HepG2 (cell line): ENCODE results near the gene C11orf21. TPM values are rescaled to one million over a fixed set of nuclear protein-coding genes. Genes with fewer than 3 reads are reported as not detected.

Experiments
- ATAC-seq: fragments of 200-7000 bp; cut with Tn5 transposase; 3 replicates; pipeline ENCODE4 v1.9.1; 2020; ENCODE audit warnings: mild to moderate bottlenecking, moderate library complexity
- BruUV-seq: library from RNA; stranded (reverse); fragments of 400-500 nt; replicated peaks from 2 replicates; lab custom pipeline; 2021; lab: Mats Ljungman, UMichigan
- CTCF ChIA-PET: fragments of 300-600 bp; formaldehyde crosslinking; extraction: SDS; loops from one replicate; lab custom pipeline; 2021; ENCODE audit warnings: low total read pairs, inconsistent platforms, low intra/inter-chr PET ratio; lab: Yijun Ruan, JAX
- POLR2A ChIA-PET: fragments of 350-600 bp; sonication (Branson Sonifier 250); formaldehyde crosslinking; loops from one replicate; lab custom pipeline; 2020; ENCODE audit warnings: antibody characterized with exemption, inconsistent platforms; lab: Yijun Ruan, JAX
- DNase-seq: peaks from one replicate; pipeline ENCODE4 v3.0.0-alpha.2; 2015; ENCODE audit warnings: low spot score
- FAIRE-seq: peaks from 3 replicates; lab custom pipeline; 2011; peaks lifted over from hg19 to GRCh38; lab: Jason Lieb, UNC
- H2AFZ ChIP-seq: one replicate; pipeline ENCODE4 v1.6.1; 2011; ENCODE audit warnings: low read length, inconsistent platforms
- H3K27ac ChIP-seq: fragments of 300-600 bp; 3 replicates; pipeline ENCODE4 v1.8.0; 2011; ENCODE audit warnings: mixed run types, mild to moderate bottlenecking, mixed read lengths, low read length, inconsistent platforms; ENCODE audit not compliant: insufficient read depth; ENCODE audit errors: extremely low read length
- H3K27me3 ChIP-seq, 2 experiments: fragments of 200-600 bp in 1 of 2; 2 replicates in 1 of 2; 3 replicates in 1 of 2; pipeline versions ENCODE4 v1.6.0 to v1.8.0; 2011; ENCODE audit warnings: low read length in 2 of 2, mild to moderate bottlenecking in 2 of 2, moderate library complexity in 2 of 2, inconsistent platforms in 1 of 2; ENCODE audit not compliant: insufficient read depth in 2 of 2, control insufficient read depth in 1 of 2
- H3K36me3 ChIP-seq, 2 experiments: fragments of 200-600 bp in 1 of 2; replicated peaks in 1 of 2; 2 replicates in 1 of 2; 3 replicates in 1 of 2; pipeline versions ENCODE4 v1.5.1 to v1.8.0; 2011; ENCODE audit warnings: low read length in 2 of 2, inconsistent platforms in 1 of 2; ENCODE audit not compliant: insufficient read depth in 2 of 2, control insufficient read depth in 1 of 2
- H3K4me1 ChIP-seq: 2 replicates; pipeline ENCODE4 v1.5.1; 2012; ENCODE audit warnings: low read length, inconsistent platforms; ENCODE audit not compliant: insufficient read depth
- H3K4me2 ChIP-seq: 2 replicates; pipeline ENCODE4 v1.6.0; 2011; ENCODE audit warnings: low read depth, low read length, inconsistent platforms
- H3K4me3 ChIP-seq, 3 experiments: fragments of 200-600 bp in 1 of 3; sonication (generic), shearing (Covaris generic) in 1 of 3; replicated peaks in 1 of 3; 2 replicates each; pipeline ENCODE4 v1.5.1; 2011 to 2016; ENCODE audit warnings: low read length in 3 of 3, inconsistent platforms in 2 of 3, low read depth in 2 of 3, mild to moderate bottlenecking in 2 of 3, control low read depth in 1 of 3, mixed read lengths in 1 of 3; ENCODE audit not compliant: insufficient read depth in 1 of 3
- H3K79me2 ChIP-seq: one replicate; pipeline ENCODE4 v1.6.1; 2011; ENCODE audit warnings: low read length, inconsistent platforms; ENCODE audit not compliant: insufficient read depth
- H3K9ac ChIP-seq: 2 replicates; pipeline ENCODE4 v1.6.0; 2011; ENCODE audit warnings: mild to moderate bottlenecking, low read depth, low read length, inconsistent platforms; ENCODE audit not compliant: insufficient read depth
- H3K9me3 ChIP-seq: 2 replicates; pipeline ENCODE4 v1.5.1; 2012; ENCODE audit warnings: mild to moderate bottlenecking, low read length
- H4K20me1 ChIP-seq: 2 replicates; pipeline ENCODE4 v1.6.0; 2011; ENCODE audit warnings: inconsistent platforms, mild to moderate bottlenecking, low read length, moderate library complexity; ENCODE audit not compliant: insufficient read depth
- HOXA9 ChIP-seq: sonication (generic); formaldehyde crosslinking; IDR thresholded peaks from 2 replicates; pipeline ENCODE4 v1.8.1; 2022; ENCODE audit warnings: missing genetic modification reagents, mild to moderate bottlenecking, moderate library complexity, borderline replicate concordance
- RFX1 ChIP-seq: fragments of 450-650 bp; IDR thresholded peaks from 2 replicates; pipeline ENCODE4 v1.6.1; 2017
- ZNF292 ChIP-seq: sonication (generic); formaldehyde crosslinking; IDR thresholded peaks from 2 replicates; pipeline ENCODE4 v1.8.1; 2022; ENCODE audit warnings: mild to moderate bottlenecking, low read depth, missing genetic modification reagents, borderline replicate concordance
- ZNF34 ChIP-seq: sonication (generic); formaldehyde crosslinking; IDR thresholded peaks from 2 replicates; pipeline ENCODE4 v1.4.0; 2020; ENCODE audit warnings: mild to moderate bottlenecking, missing genetic modification reagents, borderline replicate concordance
- ZNF414 ChIP-seq: sonication (generic); formaldehyde crosslinking; IDR thresholded peaks from 2 replicates; pipeline ENCODE4 v1.5.0; 2020; ENCODE audit warnings: missing genetic modification reagents
- ZSCAN12 ChIP-seq: sonication (generic); formaldehyde crosslinking; IDR thresholded peaks from 2 replicates; pipeline ENCODE4 v1.9.0; 2021; ENCODE audit warnings: mild to moderate bottlenecking, missing genetic modification reagents
- WGBS: methylation state at CpG from one replicate; pipeline ENCODE4 v1.1.6; 2017; ENCODE audit warnings: low lambda C conversion rate; 5-methylcytosine and 5-hydroxymethylcytosine counted together
- in situ Hi-C: cut with HindIII; loops from 2 replicates; pipeline ENCODE4 v1.10.0; 2017; ENCODE audit warnings: low pct_unique_long_range_greater_than_20kb; ENCODE audit not compliant: extremely low pct_ligation_motif_present
- intact Hi-C: fragments of 100-400 bp; cut with micrococcal nuclease; formaldehyde crosslinking; loops from one replicate; pipeline ENCODE4 v1.10.0; 2022; ENCODE audit not compliant: unreplicated experiment
- polyA plus RNA-seq, 8 experiments: library from polyadenylated mRNA; depleted of rRNA in 3 of 8; stranded (reverse) in 7 of 8; unstranded in 1 of 8; fragments of >200 nt; fragmentation: Illumina TruSeq in 4 of 8; extraction: Trizol in 4 of 8; gene quantifications; 2 replicates each; pipeline versions ENCODE4 v1.2.1 to v1.2.3, GENCODE V29; 2011 to 2016; ENCODE audit warnings: low read depth in 4 of 8, missing spikeins in 1 of 8, mixed read lengths in 1 of 8; ENCODE audit not compliant: insufficient read depth in 1 of 8
- total RNA-seq, 5 experiments: library from RNA; depleted of rRNA; stranded (reverse); fragments of >200 nt; fragmentation: Illumina TruSeq; extraction: Trizol; gene quantifications; 2 replicates each; pipeline ENCODE4 v1.2.3, GENCODE V29; 2016; ENCODE audit warnings: low read depth in 1 of 5

Gene C11orf21
- total and polyA plus RNA-seq, 2 of the 13 experiments (the other 11 are each of a cell fraction or from before 2014, with no cell fraction given), result 0.08 TPM; not detected in 1

GRCh38 chr11:2307501-2308331 is 6.0 kb upstream of the C11orf21 start:
- no peaks in the 10 kb centered on the region for H4K20me1 ChIP-seq
- H3K36me3 ChIP-seq, result no peaks in the 10 kb centered on the region
- no peak overlapping the region for H3K4me2 ChIP-seq
- H3K4me3 ChIP-seq, result no peak overlapping the region
- BruUV-seq, result no TSS peak
- no peak overlapping the region for H2AFZ ChIP-seq
- ChIA-PET CTCF (interaction anchor here (5.7 kb wide), 1 partner anchor 112 kb away, joined by 87 read pairs; no protein-coding TSS in a partner anchor), POLR2A (no interaction called here)
- peaks cover 3 to 27% of the 10 kb centered on the region in 2 experiments; a peak in 3 of 5 replicates for H3K27me3 ChIP-seq
- DNase-seq (no peak), FAIRE-seq (no peak), ATAC-seq (no peak)
- peaks cover 12% of the 10 kb centered on the region; the same call in 1 of the 2 replicates for H3K4me1 ChIP-seq
- TF ChIP-seq ZNF34 (no peak), ZSCAN12 (CRISPR knock-in tag) (no peak), RFX1 (no peak), HOXA9 (CRISPR knock-in tag) (no peak), ZNF292 (CRISPR knock-in tag) (no peak), ZNF414 (CRISPR knock-in tag) (no peak)
- 34% methylated on average over 13 of the region's 23 CpGs for WGBS
- H3K9me3 ChIP-seq, result no peaks in the 10 kb centered on the region
- intact Hi-C loops, result no loop called here
- H3K79me2 ChIP-seq, result no peaks in the 10 kb centered on the region
- in situ Hi-C loops, result no loop called here
- no peak overlapping the region for H3K27ac ChIP-seq
- H3K9ac ChIP-seq, result no peak overlapping the region
